ENCODE results near the gene RAPH1.

GRCh38 chr2:203572316-203572715, 37.2 kb upstream of the RAPH1 start:
- TF ChIP-seq CTCF (IDR thresholded peaks at IDR 0.05) (no peak), POLR2A (IDR thresholded peaks at IDR 0.05) (no peak)
